GM08714 (cell line): Measurements from ENCODE around the gene CHRNB2.
"Not testable (repeated sequence)": the region's sequence is repeated elsewhere in the genome, so short reads cannot be mapped to it uniquely, and the experiment has no call there.

ENCODE experiments used
- H3K4me3 ChIP-seq: fragments of 200-500 bp; sonication (Bioruptor generic); 2 replicates; pipeline ENCODE4 v1.5.1; 2014; ENCODE audit warnings: mild to moderate bottlenecking, low read length, inconsistent platforms
- ZNF274 ChIP-seq: IDR thresholded peaks from 2 replicates; pipeline ENCODE4 v1.6.1; 2012; ENCODE audit warnings: mild to moderate bottlenecking, low read depth, low read length

CHRNB2 gene, protein sequence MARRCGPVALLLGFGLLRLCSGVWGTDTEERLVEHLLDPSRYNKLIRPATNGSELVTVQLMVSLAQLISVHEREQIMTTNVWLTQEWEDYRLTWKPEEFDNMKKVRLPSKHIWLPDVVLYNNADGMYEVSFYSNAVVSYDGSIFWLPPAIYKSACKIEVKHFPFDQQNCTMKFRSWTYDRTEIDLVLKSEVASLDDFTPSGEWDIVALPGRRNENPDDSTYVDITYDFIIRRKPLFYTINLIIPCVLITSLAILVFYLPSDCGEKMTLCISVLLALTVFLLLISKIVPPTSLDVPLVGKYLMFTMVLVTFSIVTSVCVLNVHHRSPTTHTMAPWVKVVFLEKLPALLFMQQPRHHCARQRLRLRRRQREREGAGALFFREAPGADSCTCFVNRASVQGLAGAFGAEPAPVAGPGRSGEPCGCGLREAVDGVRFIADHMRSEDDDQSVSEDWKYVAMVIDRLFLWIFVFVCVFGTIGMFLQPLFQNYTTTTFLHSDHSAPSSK

DNA sequence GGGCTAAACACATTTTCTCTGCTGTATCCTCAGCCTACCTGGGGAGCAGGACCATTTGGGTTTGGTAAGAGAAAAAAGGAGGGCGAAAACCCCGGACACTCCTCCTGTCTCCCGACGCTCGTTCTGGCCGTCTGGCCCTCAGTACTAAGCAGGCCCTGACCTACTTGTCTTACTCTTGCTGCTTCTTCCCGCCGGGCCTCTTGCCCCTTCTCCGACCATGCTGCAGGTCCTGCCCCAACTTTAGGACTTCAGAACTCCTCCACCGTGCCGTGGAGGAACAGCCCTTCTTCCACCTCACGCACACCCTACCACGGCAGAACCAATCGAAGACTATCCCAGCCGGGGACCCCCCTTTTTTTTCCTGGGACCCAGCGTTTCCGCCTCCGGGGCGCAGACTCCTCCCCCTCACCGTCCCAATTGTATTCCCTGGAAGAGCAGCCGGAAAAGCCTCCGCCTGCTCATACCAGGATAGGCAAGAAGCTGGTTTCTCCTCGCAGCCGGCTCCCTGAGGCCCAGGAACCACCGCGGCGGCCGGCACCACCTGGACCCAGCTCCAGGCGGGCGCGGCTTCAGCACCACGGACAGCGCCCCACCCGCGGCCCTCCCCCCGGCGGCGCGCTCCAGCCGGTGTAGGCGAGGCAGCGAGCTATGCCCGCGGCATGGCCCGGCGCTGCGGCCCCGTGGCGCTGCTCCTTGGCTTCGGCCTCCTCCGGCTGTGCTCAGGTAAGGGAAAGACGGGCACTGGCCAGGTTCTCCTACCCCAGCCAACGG lies at the start of gene CHRNB2:
Gene CHRNB2, plus strand, starts transcription at position 393 of the 771 bp plus-strand sequence. Its CDS starts 267 bp downstream, at position 660.
- no peak for TF ChIP-seq ZNF274
- no peak within 1 kb of the TSS for H3K4me3 ChIP-seq

DNA sequence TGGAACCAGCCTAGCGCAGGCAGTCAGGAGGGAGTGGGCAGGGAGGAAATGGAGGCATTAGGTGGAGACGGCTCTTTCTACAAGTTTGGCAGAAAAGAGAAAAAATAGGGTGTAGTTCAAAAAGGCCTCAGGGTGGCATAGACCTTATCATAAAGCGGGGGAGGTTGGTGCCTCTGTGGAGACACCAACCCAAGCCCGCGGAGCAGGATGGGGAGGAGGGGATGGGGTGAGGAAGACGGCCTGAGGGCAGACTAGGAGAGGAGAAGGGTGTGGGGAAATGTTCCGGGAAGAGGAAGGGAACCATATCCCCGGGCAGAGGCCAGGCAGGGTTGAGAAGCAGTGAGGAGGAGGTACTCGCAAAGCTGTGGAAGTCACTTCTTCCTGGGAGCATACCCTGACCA lies 48.0 kb upstream of the CHRNB2 start:
- TF ChIP-seq ZNF274 = no peak
- no peak overlapping the region for H3K4me3 ChIP-seq

DNA sequence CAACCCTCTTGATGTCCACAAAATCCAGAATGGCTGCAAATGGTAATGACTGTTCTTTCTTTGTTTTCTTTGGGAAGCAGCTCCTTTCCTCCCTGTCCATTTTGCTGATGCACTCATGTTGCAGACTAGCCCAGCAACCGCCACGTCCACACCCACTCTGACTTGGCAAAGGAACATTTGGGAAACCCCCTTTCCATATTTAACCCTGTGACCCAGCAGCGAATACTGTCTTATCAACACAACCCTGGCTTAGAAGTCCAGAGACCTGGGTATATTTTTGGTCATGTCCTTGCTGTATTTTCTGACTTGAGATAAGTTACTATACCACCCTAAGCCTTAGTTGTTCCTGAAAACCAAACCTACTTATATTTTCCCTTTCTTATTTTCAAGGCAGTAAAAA lies 47.2 kb upstream of the CHRNB2 start:
- no peak overlapping the region for H3K4me3 ChIP-seq
- no peak for TF ChIP-seq ZNF274

DNA sequence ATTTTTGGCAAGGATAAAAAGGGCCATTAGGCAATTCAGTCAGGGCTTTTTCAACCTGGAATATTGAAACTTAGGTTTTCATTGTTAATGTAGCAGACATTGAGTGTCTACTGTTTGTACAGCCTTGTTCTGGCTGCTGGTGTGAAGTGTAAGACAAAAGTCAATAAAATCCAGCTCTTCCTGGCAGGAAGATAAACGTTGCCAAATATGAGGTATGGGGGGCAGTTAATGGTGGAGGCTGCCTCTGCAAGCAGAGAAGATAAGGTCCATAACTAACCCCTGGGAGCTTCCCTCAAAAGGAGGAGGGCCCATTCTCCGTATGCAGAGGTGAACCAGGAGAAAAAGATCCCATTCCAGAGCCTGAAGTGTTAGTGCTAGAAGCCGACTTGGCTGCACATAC lies 45.9 kb upstream of the CHRNB2 start:
- no peak for TF ChIP-seq ZNF274
- H3K4me3 ChIP-seq = no peak overlapping the region

DNA sequence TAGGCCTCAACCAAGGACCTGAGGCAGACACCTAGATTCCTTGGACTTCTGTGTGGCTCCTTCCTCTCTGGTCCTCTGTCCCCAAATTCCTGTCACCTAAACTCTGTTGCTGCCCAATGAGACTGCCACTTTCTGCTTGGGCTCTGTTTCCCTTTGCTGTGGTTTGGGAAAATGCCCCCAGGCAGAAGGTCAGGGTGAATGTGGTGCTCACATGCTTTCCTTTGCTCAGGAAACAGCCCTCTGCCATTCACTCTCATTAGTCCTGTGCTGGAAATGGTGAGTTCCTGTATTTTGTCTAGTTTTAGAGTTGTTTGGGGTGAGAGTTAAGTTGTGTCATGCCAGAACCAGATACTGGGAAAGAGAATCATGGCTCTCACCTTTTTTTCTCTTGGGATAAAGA lies 42.7 kb upstream of the CHRNB2 start:
- no peak overlapping the region for H3K4me3 ChIP-seq
- TF ChIP-seq ZNF274 = no peak

DNA sequence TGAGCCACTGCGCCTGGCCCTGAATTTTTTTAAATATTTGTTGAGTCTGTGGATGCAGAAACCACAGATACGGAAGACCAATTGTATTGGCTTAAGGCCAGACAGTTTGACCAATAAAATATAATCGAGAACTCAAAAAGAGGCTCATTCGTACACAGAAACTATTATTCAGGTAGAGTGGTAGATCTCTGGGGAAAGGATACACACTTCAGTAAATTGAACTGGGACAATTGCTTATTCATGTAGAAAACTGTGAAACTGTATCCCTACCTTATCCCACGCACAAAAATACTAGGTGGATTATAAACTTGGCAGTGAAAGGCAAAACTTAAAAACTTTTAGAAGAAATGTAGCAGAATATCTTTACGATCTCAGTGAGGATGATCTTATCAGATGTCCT lies 40.4 kb upstream of the CHRNB2 start:
- TF ChIP-seq ZNF274 = no peak
- H3K4me3 ChIP-seq = no peak overlapping the region

DNA sequence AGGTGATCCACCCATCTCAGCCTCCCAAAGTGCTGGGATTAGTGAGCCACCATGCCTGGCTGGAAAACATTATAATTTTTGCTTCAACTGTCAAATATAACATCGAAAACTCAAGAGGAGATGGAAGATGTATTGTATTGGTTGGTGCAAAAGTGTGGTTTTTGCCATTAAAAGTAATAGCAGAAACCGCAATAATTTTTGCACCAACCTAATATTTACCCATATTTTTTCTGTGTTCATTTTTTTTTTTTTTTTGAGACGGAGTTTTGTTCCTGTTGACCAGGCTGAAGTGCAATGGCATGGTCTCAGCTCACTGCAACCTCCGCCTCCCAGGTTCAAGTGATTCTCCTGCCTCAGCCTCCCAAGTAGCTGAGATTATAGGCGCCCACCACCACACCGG lies 38.3 kb upstream of the CHRNB2 start:
- no peak for TF ChIP-seq ZNF274
- H3K4me3 ChIP-seq = no peak overlapping the region

DNA sequence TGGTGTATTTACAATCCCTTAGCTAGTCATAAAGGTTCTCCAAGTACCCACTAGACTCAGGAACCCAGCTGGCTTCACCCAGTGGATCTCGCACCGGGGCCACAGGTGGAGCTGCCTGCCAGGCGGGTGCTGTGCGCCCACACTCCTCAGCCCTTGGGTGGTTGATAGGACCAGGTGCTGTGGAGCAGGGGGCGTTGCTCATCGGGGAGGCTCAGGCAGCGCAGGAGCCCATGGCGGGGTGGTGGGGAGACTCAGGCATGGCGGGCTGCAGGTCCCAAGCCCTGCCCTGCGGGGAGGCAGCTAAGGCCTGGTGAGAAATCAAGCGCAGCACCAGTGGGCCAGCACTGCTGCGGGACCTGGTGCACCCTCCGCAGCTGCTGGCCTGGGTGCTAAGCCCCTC lies 35.6 kb upstream of the CHRNB2 start:
- not testable (repeated sequence) for H3K4me3 ChIP-seq

DNA sequence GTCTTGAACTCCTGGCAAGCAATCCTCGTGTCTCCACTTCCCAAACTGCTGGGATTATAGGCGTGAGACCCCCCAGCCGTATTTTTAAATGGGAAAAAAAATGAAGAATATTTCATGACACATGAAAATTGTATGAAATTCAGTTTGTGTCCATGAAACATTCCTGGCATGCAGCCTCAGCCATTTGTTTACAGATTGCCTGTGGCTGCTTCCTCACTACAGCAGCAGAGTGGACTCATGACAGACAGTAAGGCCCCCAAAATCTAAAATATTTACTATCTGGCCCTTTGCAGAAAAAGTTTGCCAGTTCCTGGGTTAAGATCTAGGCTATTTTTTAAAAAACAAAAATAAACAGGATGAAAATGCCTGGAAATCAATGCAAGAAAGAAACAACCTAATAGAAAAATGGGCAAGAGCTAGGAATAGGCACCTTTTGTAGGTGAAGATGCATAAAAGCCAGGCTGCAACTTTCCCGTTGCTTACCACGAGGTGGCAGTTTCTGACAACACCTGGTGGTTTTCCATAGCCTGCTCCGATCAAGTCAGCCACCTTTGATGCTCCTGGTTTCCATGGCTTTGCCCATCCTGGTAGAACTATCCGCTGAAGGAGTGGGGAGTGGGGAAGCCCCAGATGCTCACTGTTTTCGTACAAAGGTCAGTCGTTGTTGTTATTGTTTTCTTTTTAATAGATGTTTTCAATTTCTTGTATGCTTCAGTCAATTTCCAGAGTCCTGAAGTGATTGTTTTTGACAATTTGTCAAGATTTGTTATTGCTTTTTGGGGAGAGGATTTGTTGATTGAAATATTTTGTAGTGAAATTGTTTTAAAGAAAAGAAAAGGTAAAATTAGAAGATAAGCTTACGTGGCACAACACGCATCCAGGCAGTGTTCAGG lies 33.4 kb upstream of the CHRNB2 start:
- no peak for TF ChIP-seq ZNF274

DNA sequence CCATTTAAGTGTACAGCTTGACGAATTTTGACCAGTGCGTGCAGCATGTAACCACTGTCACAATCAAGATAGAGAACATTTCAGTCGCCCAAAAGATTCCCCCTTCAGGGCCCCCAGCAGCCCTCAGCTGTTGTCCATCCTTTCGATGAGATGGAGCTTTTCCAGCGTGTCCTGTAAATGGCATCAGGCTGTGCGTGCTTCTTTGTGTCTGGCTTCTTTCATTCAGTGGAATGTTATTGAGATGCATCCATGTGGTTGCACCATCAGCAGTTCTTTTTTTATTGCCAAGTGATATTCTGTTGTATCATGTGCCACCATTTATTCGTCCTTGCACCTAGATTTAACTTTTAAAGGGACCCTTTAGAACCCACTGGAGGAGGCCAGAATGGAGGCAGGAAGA lies 31.0 kb upstream of the CHRNB2 start:
- no peak overlapping the region for H3K4me3 ChIP-seq
- TF ChIP-seq ZNF274 = no peak

More for the DNA sequence above, 33.4 kb upstream of the CHRNB2 start:
- H3K4me3 ChIP-seq = no peak overlapping the region

DNA sequence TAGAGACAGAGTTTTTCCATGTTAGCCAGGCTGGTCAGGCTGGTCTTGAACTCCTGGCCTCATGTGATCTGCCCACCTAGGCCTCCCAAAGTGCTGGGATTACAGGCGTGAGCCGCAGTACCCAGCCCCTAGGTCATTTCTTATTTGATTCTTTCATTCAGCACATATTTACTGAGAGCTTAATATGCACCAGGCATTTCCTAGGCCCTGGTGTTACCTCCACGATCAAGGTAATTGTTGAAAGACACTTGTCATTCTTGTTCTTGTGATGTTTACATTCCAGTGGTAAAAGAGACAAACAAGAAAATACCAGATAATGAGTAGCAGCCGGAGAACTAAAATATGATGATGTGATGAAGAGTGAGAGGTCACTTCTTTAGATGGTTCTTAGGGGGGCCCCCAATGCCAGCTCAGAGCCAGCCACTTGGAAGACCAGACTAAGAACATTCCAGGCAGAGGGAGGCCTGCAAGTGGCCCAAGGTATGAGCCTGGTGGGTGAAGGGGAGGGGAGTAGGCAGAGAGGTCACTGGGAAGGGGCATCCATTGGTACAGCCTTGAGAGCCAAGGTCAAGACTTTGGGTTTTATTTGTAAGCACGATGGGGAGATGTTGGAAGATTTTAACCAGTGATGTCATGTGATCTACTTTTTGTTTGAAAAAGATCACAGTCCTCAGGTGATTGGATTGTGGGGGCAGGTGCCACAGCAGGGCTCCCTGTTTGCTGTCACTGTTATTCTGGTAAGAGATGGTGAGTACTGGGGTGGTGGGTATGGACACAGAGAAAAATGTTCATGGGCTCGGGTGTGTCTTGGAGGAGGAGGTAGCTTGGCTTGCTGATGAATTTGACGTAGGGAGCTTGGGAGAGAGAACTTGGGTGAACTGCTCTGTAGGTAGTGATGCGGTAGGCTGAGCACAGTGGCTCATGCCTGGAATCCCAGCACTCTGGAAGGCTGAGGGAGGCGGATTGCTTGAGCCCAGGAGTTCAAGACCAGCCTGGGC lies 27.8 kb upstream of the CHRNB2 start:
- TF ChIP-seq ZNF274 = no peak
- no peak overlapping the region for H3K4me3 ChIP-seq

DNA sequence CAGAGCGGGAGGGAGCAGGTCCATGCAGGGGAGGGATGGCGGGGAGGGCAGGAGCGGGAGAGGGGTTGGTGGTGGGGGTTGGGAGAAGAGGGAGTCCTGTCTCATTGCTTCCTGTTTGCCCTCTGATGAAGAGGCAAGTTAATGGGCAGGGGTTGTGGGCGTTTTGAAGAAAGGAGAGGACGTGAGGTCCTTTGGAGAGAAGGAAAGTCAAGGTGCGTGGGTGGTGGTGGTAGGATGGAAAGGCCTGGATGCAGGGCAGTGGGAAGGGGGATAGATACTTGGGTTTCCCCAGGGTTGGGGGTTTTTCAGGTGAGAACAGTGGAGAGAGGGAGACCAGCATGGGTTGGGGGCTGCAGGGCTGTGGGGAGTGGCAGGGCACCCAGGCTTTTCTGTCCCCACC lies 26.3 kb upstream of the CHRNB2 start:
- TF ChIP-seq ZNF274 = no peak

DNA sequence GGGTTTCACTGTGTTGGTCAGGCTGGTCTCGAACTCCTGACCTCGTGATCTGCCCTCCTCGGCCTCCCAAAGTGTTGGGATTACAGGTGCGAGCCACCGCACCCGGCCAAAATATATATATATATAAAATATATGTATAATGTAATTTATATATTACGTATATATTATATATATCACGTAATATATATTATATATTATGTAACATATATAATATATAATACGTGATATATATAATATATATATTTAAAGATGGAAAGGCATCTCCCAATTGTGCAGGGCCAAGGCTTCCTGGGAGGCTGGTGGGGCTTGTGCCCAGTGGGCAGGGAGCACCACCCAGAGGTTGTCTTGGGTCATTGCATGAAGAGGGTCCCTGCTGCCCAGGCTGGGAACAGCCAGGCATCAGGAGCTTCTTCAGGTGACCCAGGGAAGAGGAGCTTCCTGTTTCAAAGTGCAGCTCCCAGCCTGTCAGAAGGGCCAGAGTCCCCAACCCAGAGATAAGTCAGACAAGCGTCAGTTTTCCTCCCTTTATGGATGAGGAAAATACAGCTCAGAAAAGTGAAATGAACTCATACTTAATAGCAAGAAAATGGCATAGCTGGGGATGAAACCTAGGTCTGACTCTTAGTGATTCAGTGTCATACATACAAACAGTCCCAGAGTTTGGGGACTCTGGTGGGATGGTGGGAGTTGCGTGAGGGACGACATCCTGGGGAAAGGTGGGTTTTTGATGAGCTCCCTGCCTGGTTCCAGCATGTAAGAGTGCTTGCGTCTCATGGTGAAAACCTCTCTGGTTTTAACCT lies 21.1 kb upstream of the CHRNB2 start:
- no peak overlapping the region for H3K4me3 ChIP-seq
- no peak for TF ChIP-seq ZNF274

More for the DNA sequence above, 26.3 kb upstream of the CHRNB2 start:
- H3K4me3 ChIP-seq = no peak overlapping the region
